ENCODE results near the gene SYMPK.
"Not testable (repeated sequence)": the region's sequence is repeated elsewhere in the genome, so short reads cannot be mapped to it uniquely, and the experiment has no call there.

The SYMPK gene

DNA sequence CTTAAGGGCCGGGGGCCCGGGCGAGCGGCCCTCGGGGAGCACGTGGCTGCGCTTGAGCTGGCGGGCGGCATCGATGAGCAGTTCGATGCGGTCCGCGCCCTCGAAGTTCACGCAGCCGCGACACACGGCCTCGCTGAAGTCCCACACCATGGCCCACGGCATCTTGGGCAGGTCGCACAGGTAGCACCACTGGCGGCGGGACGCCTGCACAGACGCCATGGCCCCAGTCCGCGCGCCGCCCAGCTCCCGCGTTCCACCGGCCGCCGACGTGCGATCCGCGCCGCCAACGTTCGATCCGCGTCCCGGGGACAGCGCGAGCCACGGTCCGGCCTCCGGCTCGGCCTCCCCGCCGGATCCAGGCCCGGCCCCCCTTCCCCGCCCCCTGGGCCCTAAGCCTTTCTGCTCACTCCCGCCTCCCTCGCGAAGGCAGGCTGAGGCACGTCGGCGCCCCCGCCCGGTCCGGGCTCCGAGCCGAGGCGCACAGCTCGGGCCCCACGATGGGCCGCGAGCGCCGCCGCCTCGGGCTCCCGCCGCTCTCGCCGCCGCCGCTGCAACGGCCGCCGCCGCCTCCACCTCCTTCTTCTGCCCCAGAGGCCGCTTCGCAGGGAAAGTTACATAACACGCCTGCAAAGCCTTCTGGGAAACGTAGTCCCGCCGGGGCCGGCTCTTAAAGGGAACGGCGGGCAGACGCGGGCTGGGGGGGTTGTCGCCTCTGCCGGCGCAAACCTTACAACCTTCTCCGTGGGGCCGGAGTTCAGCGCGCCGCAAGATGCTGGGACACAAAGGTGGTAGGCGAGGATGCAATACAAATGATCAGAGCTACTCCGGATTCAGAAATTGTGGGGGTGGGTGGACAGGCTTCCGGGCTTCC lies 22.8 kb upstream of the SYMPK start, which contains the start of gene IRF2BP1:
TSS of gene IRF2BP1 (minus strand) at position 586 of the 871 bp plus-strand sequence. CDS start at position 219, 367 bp downstream.
- peak; percentile 85 for DNase-seq

DNA sequence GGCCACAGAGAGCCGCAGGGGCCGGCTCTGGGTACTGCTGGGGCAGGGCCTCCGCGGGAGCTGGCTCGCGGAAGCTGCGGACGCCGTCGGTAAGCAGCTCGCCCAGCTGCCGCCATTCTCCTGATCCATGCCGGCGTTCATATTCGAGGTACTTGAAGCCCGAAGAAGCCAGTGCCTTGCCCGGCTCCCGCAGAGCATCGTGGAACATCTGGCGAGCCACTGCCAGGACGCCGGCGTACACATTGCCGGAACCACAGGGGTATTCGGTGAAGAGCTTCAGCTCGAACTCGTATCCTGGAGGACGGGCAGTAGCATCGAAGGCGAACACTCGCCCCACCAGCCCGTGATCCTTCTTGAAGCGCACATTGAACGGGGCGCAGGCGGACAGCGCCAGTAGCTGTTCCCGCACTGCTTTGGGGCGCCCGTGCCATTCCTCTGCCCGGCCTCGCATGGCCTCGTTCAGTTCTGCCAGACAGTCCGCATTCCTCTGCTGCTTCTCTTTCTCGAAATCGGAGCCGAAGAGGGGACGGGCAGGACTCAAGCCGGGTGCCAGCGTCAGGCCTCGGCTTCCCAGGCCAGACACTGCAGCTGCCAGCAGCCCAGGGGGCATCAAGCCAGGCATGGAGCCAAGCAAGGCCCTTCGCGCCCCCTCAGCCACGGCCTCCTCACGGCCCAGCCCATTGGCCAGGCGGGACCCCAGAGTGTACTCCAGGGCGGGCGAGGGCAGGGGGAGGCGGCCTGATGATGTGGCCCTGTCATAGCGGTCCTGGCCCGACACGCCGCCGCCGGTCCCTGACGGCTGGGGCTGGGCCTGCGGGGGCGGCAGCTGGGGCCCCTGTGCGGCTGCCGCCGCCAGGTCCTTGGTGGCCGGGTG lies 22.0 kb upstream of the SYMPK start:
- no peak for DNase-seq

DNA sequence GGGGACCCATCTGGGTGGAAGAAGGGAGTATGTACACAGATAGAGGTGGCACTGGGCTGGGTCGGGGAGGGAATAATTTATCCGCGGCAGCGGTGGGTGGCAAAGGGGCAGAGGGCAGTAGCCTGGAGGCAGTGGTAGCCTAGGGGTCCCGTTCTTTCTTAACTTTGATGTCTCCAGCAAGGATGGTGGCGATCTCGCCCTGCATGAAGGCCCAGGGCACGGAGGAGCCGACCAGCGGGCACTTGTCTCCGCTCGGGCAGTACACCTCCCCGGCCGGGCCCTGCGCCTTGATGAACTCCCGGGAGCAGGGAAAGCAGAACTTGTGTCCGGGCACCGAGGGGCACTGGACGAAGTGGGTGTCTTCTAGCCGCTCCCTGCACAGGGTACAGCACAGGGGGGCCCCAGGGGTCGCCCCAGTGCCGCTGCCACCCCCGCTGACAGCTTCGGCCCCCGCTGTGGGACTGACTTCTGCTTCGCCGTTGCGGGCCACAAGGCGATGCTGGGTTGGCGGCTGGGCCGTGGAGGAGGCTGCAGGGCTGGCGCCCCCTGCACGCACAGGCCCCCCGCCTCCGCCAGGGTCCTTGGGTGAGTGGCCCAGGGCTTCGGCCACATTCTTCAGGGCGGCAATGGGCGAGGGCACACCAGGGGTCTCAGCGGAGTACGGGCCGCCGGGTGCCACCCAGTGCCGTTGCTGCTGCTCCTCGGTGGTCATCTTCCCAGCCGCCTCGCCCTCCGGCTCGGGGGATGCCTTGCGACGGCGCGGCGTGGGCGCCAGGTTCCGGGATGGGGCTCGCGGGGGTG lies 21.1 kb upstream of the SYMPK start:
- DNase-seq = no peak

DNA sequence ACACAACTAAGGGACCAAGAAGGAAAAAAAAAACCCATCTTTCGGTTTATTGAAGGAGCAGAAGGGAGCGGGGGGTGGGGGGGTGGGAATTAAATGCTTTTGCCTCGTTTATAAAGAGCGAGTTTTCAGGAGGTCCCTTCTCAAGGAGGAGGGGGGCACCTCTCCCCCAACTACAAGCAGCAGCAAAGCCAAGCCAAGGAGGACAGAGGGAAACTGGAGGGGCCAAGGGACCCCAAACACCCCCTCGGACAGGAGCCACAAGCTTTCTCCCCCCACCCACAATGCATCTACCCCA lies 20.6 kb upstream of the SYMPK start:
- no peak for DNase-seq

DNA sequence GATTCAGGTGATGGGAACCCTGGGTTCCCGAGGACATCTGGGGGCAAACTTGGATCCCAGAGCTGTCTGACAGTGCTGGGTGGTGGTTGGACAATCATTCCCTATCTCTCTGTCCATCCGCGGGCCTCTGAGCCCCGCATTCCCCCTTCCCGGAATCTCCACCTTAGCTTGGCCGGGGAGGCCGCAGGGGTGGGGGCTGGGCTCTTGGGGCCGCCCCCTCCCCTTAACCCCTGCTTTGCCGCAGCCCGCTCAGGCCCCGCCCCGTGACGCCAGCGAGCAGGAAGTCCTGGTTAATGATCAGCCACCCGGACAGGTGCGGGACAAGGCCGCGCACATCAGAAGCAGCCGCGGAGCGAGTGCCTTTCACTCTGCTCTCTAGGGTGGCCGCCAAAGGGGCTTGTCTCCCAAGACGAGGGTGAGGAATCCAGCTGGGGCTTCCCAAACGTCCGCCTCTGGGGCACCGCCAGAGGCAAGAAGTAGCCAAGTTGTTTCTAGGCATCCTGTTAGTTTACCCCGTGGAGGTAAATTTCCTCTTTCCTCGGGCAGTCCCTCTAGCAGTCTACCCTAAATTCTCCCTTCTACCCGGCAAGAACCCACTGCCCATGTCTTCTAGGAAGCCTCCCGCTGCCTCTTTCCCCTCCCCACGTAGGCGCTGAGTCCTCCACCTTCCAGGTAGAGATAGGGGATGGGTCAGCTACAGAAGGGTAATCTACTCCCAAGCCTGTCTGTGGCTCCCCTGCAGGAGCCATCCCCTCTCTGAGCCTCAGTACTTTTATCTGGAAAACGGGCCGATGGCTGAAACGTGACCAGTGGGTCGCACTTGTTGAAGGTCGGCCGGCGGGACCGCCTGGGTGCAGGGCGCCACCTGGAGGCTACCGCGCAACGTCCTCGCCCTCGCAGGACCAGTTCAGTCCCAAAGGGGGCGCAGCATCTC lies 20.0 kb upstream of the SYMPK start:
- peak; percentile 87 for DNase-seq

DNA sequence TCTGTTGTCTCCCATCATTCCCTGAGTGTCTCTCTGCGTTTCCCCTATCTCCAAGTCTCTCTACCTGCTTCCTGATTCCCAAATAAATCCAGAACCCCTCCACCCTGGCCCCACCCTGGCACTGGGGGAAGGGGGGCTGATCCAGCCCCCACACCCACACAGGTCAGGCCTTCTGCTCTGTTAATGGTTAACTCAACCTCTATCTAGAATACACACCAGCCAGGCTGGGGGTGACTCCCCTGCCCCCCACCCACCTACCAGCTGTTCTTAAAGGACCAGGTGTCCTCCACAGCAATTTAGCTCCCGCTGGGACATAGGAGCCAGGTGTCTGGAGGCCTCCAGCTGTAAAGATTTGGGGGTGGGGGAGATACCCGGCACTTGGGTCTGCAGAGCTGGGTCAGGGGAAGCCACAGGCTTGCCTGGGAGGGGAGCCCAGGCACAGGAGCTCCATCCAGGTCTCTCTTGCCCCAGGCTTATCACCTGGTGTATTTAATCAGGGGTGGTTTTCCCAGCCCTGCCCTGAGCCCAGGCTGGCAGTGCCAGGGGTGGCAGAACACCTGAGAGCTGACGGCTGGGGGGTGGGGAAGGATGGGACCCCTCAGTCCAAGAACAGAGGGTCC lies 19.1 kb upstream of the SYMPK start:
- no peak for DNase-seq

DNA sequence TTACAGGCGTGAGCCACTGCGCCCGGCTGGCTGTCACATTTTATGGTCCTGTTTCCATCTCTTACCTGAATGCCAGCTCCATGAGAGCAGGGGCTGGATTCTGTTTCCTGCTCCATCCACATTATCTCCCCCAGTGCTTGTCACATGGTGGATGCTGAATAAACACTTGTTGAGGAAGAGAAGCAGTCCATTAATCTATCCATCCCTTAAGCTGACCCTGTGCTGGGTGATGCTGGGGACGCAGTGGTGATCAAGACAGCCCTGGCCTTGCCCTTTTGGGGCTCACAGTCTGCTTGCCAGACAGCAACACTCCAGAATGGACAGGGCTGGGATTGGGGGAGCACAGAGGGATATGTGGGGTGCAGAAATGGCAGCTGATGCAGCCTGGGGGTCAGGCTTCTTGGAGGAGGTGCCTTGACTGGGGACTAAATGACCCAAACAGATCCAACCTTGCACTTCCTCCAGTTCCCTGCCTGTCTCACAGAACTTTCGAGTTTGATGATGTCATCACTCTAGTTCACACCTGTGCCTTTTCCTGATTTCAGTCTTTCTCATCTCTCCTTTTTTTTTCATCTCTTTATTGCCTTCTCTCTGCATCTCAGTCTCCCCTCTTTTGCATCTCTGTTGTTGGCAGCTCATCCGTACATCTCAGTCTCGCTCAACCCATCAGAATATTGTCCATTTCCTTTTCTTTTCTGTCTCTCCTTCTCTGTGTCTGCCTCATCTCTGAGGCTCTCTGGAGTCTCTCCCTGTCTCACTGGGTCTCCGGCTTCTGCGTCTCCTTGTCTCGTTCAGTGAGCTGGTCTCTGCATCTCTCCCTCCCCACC lies 18.3 kb upstream of the SYMPK start:
- DNase-seq = no peak

DNA sequence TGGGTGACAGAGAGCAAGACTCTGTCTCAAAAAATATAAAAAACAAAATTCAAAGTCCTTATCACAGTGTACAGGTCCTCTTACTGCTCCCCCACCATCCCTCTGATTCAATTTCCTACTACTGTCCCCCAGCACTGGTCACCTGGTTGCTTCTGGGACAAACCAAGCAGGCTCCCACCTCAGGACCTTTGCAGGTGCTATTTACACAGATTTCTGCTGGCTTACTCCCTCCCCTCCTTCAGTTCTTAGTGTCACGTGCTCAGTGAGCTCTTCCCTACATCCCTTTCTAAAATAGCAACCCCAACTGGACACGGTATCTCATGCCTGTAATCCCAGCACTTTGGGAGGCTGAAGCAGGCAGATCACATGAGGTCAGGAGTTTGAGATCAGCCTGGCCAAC lies 17.0 kb upstream of the SYMPK start:
- no peak for DNase-seq

DNA sequence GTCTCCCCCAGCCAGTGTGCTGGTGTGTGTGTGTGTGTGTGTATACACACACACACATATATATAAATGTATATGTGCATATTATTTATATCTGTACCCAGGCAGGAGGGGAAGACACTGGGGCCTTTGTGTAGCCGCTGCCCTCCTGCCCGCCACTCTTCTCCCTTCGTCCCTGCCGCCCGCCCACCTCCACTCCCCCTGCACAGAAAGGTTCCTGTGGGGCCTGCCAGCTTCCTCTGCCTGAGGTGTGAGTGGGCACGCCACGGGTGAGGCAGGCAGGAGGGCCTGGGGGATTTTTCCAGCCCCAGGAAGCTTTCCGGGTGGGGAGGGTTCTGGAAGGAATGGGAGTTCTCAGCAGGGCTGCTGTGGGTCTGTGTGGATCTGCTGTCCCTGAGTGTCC lies 16.1 kb upstream of the SYMPK start:
- DNase-seq = no peak

DNA sequence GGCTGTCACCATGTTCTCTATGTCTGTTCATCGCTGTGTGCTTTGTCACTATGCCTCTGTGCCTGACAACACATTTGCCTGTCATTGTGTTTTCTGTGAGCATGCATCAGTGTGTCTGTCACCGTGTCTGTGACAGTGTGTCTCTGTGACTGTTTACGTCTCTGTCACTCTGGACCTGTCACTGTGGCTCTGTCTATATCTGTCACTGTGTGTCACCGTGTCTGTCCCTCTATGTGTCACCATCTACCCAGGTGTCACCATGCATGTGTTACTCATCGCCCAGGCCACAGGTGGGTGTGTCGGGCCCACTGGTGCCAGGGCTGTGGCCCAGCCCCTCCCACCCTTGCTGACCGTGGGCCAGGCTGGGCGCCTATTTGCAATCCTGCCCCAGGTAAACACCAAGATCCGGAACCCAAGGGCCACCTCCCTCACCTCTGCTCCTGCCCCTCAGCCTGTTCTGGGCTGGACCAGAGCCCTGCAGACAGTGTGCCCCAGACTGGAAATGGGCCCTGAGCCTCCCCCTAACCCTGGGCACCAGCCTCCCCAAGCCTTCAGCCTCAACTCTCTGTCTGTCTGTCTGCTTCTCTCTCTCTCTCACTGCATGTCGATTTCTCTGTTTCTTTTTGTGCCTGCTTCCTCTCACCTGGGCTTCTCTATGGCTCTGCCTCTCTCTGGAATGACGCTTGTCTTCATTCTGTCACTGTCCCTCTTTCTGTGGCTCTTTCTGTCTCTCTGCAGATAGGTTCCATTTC lies 15.3 kb upstream of the SYMPK start:
- no peak for DNase-seq

DNA sequence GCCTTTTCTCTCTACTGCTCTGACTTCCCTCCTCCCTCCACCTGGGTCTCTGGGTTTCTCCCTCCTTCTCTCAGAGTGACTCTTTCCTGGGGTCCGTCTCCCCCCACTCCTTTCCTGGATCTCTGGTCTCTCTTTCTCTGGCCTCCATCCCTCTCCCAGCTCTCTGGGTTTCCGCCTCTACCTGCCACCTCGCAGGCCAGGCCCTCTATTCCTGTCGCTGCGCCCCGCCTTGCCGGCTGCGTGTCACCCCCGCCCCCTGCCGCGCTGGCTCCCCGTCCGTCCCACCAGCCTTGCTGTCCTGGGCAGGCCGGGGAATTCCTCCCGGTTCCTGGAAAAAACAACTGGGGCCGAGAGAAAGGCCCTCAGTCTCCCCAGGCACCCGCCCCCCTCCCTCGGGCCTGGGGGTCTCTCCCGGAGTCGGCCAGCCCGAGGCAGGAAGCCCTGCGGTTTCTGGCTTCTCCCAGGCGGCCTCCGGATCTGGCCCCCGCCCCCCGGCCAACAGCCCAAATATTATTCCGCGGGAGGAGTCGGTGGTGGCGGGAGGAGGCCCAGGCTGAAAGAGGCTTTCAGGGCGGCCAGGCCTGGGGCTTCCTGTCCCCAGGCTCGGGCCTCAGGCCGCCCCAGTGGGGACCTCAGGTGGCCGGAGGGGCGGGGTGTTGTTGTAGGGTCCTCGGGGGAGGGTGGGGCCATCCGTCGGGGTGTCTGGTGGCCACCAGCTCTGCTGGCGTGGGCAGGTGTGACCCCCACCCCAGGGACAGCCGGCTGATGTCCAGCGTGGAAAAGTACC lies 13.7 kb upstream of the SYMPK start:
- DNase-seq = no peak

DNA sequence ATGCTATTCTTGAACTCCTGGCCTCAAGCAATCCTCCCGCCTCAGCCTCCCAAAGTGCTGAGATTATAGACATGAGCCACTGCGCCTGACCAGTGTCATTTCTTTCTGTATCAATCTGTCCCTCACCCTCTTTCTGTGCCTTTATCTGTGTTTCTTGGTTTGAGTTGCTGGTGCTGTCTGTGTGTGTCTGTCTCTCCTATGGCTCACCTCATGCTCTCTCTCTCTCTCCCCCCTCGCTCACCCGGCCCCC lies 13.1 kb upstream of the SYMPK start:
- no peak for DNase-seq

DNA sequence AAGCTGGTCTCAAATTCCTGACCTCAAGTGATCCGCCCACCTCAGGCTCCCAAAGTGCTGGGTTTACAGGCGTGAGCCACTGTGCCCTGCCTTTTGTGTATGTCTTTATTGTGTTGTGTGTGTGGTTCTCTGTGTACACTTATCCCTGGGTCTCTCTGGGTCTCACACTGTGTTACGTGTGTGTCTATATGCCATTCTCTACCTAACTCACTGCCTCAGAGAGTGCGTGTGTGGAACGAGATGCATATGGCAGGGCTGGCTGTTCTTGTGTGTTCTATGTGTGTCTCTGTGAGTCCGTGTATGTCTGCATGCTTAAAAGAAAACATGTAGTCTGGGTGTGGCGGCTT lies 11.6 kb upstream of the SYMPK start:
- DNase-seq = no peak

DNA sequence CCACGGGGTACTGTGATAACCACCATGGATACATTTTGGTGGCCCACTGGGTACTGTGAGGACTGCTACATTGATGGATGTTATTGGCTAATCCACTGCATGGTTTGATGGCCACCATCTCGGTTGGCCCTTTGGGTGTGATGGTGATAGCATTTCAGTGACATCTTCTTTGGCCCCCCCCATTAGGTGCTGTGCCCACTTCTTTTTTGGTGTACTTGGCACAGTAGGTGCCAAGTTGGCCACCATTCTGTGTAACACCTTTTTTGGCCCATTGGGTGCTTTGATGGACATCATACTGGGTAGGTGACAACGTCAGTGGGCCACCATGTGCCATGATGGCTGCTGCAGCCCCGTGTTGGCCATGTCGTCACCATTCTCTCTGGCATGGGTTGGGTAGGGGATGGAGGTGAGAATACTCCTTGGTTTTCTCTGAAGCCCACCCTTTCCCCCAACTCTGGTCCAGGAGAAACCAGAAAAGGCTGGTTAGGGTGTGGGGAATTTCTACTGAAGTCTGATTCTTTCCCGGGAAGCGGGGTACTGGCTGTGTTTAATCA lies 10.3 kb upstream of the SYMPK start:
- no peak for DNase-seq

DNA sequence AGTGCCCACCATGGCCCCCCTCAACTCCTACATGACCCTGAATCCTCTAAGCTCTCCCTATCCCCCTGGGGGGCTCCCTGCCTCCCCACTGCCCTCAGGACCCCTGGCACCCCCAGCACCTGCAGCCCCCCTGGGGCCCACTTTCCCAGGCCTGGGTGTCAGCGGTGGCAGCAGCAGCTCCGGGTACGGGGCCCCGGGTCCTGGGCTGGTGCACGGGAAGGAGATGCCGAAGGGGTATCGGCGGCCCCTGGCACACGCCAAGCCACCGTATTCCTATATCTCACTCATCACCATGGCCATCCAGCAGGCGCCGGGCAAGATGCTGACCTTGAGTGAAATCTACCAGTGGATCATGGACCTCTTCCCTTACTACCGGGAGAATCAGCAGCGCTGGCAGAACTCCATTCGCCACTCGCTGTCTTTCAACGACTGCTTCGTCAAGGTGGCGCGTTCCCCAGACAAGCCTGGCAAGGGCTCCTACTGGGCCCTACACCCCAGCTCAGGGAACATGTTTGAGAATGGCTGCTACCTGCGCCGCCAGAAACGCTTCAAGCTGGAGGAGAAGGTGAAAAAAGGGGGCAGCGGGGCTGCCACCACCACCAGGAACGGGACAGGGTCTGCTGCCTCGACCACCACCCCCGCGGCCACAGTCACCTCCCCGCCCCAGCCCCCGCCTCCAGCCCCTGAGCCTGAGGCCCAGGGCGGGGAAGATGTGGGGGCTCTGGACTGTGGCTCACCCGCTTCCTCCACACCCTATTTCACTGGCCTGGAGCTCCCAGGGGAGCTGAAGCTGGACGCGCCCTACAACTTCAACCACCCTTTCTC lies 9.4 kb upstream of the SYMPK start:
- DNase-seq = no peak

DNA sequence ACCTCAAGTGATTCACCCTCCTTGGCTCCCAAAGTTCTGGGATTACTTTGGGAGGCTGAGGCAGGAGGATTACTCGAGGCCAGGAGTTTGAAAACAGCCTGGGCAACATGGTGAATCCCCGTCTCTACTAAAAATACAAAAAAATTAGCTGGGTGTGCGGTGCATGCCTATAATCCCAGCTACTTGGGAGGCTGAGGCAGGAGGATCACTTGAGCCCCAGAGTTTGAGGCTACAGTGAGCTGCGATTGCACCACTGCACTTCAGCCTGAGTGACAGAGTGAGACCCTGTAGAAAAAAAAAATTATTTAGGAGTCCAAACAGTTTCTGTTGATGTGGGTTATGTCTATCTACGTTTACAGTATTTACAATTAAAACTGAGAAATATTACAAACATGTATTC lies 7.9 kb upstream of the SYMPK start:
- DNase-seq = no peak

DNA sequence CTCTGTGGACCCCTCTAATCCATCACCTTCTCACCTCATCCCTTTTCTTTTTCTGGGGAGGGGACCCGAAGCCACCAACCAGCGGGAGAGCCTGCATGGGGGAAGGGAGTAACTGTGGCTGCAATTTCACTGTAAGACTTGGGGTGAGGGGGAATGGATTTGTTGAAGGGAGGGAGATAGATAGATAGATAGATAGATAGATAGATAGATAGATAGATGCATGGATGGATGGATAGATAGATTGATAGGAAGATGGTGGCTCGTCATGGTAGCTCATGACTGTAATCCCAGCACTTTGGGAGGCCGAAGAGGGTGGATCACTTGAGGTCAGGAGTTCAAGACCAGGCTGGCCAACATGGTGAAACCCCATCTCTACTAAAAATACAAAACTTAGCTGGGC lies 4.3 kb upstream of the SYMPK start:
- DNase-seq = not testable (repeated sequence)

Measured in activated CD4-positive, CD25-positive, alpha-beta regulatory T cell treated with anti-CD3 and anti-CD28 coated beads, Interleukin-2, amount 50 U/mL, for 72 hours (primary cell).